Heart right ventricle (tissue), 16 donors: ENCODE results near the gene BICDL1. TPM values are rescaled to one million over a fixed set of nuclear protein-coding genes. Genes with fewer than 3 reads are reported as not detected.

Source experiments
- ATAC-seq, 8 donors: fragments of 200-7000 bp; cut with Tn5 transposase; one replicate each; pipeline ENCODE4 v1.9.1; 2020; ENCODE audit warnings: mild to moderate bottlenecking in 8 of 8, moderate library complexity in 8 of 8, moderate number of reproducible peaks in 1 of 8
- DNase-seq, 2 donors: peaks; one replicate each; pipeline ENCODE4 v3.0.0-alpha.2; 2020
- H3K27ac ChIP-seq, 10 donors: fragments of 200-600 bp; sonication (generic) in 2 of 10; one replicate each; pipeline versions ENCODE4 v1.5.0 to v1.8.0; 2020 to 2022; ENCODE audit warnings: mild to moderate bottlenecking in 3 of 10
- H3K27me3 ChIP-seq, 7 donors: fragments of 200-600 bp; one replicate each; pipeline ENCODE4 v1.8.0; 2021 to 2022; ENCODE audit warnings: mild to moderate bottlenecking in 2 of 7
- H3K36me3 ChIP-seq, 9 donors: fragments of 200-600 bp; sonication (generic) in 1 of 9; one replicate each; pipeline versions ENCODE4 v1.5.0 to v1.8.0; 2020 to 2022; ENCODE audit warnings: mild to moderate bottlenecking in 2 of 9
- H3K4me1 ChIP-seq, 9 donors: fragments of 200-600 bp; sonication (generic) in 1 of 9; one replicate each; pipeline versions ENCODE4 v1.5.0 to v1.8.0; 2020 to 2022; ENCODE audit warnings: mild to moderate bottlenecking in 4 of 9
- H3K4me3 ChIP-seq, 10 donors: fragments of 200-600 bp; sonication (generic) in 2 of 10; one replicate each; pipeline versions ENCODE4 v1.5.0 to v1.8.0; 2020 to 2022; ENCODE audit warnings: mild to moderate bottlenecking in 7 of 10, moderate library complexity in 2 of 10
- H3K9me3 ChIP-seq, 11 donors: fragments of 200-600 bp in 10 of 11; sonication (generic) in 2 of 11; one replicate each; pipeline versions ENCODE4 v1.5.0 to v1.8.0; 2013 to 2022; ENCODE audit warnings: mild to moderate bottlenecking in 2 of 11, control low read depth in 1 of 11, moderate library complexity in 1 of 11
- CTCF ChIP-seq, 9 donors: fragments of 200-600 bp; sonication (generic) in 2 of 9; IDR thresholded peaks; one replicate each; pipeline versions ENCODE4 v1.5.0 to v1.8.0; 2021 to 2022; ENCODE audit warnings: antibody characterized with exemption in 9 of 9, mild to moderate bottlenecking in 5 of 9, moderate library complexity in 1 of 9
- WGBS, 2 donors: extraction: QIAGEN DNeasy Blood & Tissue Kit; methylation state at CpG; one replicate each; pipeline ENCODE4 v1.1.7; 2013; ENCODE audit warnings: inconsistent platforms in 1 of 2; 5-methylcytosine and 5-hydroxymethylcytosine counted together
- intact Hi-C, 10 donors: fragments of 100-400 bp; cut with DNase I; formaldehyde crosslinking; loops; one replicate each; pipeline versions ENCODE4 v1.11.1 to v1.14.2; 2022
- polyA plus RNA-seq, 2 donors: library from polyadenylated mRNA; stranded (reverse); fragments of 200-250 nt; gene quantifications; one replicate each; pipeline ENCODE4 v1.2.3, GENCODE V29; 2013
- total RNA-seq, 10 donors: library from RNA; stranded (reverse); fragmentation: NEBNext Ultra II Directional in 3 of 10; extraction: Animal tissue kit (Norgen Biotek cat#: 25700) in 3 of 10; gene quantifications; one replicate each; pipeline versions ENCODE4 v1.2.1 to v1.2.4, GENCODE V29; 2021 to 2023
- donor health status: Arrhythmogenic right ventricular cardiomyopathy.
- donor health status: ischemic (EF 13 %, LVEDD 7.1; RV severe dilation, severe dysfunction).
- donor health status: healthy with polysubstance abuse.
- donor health status: DM: no; HTN: yes; CAD: no.
- donor health status: DM: no; HTN: no; CAD: no.
- donor health status: ischemic (EF 25% LVEDD 6.9; RV normal size, moderate dysfunction).
- donor health status: ischemic (EF 25% LVEDD 5.7; RV mildly dilated, moderate dysfunction).
- donor health status: healthy.
- donor health status: DM: yes; HTN: yes; CAD: no.
- donor health status: Ischemic cardiomyopathy.
- donor health status: ischemic (EF 35%, LVEDD 5.7; RV mildly dilated, moderate dysfunction).
- donor health status: nonischemic (EF 11% LVEDD 7.7; RV severe dilation, severe dysfunction).
- donor health status: DM: yes; HTN: yes; CAD: no.
- donor health status: PGD.
- donor health status: ischemic (EF 29% LVEDD 5.4; RV normal size, mild dysfunction).
- donor health status: nonischemic (EF 23%, LVEDD 6.1; RV moderate dilation, normal function).

Gene BICDL1
- total and polyA plus RNA-seq, 12 donors: 0.10 to 1.5 (median 0.34) TPM; not detected in 2

GRCh38 chr12:119992129-119992705 is 3.2 kb downstream of the BICDL1 start:
- H3K27ac ChIP-seq: no peak overlapping the region
- H3K4me3 ChIP-seq: no peak overlapping the region
- no peak for DNase-seq
- ATAC-seq: no peak
- H3K9me3 ChIP-seq: no peaks in the 10 kb centered on the region
- 78 to 82% methylated on average over 5 of the region's 5 CpGs for WGBS, 2 donors
- no peak for TF ChIP-seq CTCF (IDR thresholded peaks at IDR 0.05)
- peaks cover 0 to 83% (median 60%) of the 10 kb centered on the region in 7 donors for H3K27me3 ChIP-seq
- intact Hi-C loops: no loop called here
- H3K36me3 ChIP-seq: no peaks in the 10 kb centered on the region
- peaks cover 4 to 17% (median 13%) of the 10 kb centered on the region in 9 donors for H3K4me1 ChIP-seq

GRCh38 chr12:119994892-119995658 is 6.0 kb downstream of the BICDL1 start:
- DNase-seq (no peak), ATAC-seq (no peak)
- Histone ChIP-seq H3K36me3 (no peaks in the 10 kb centered on the region), H3K27ac (no peak overlapping the region), H3K4me1 (peaks cover 0 to 6% (median 3%) of the 10 kb centered on the region in 9 donors), H3K27me3 (peaks cover 0 to 89% (median 66%) of the 10 kb centered on the region in 7 donors), H3K9me3 (no peaks in the 10 kb centered on the region), H3K4me3 (no peak overlapping the region)
- WGBS, 2 donors: 41 to 50% methylated on average over 3 of the region's 3 CpGs
- no peak for TF ChIP-seq CTCF (IDR thresholded peaks at IDR 0.05)
- intact Hi-C loops: no loop called here

- TF ChIP-seq CTCF (IDR thresholded peaks at IDR 0.05): no peak
- intact Hi-C loops: no loop called here
- Histone ChIP-seq H3K27me3 (peaks cover 0 to 81% (median 53%) of the 10 kb centered on the region in 7 donors), H3K27ac (no peak overlapping the region), H3K4me3 (no peak overlapping the region), H3K36me3 (no peaks in the 10 kb centered on the region), H3K9me3 (no peaks in the 10 kb centered on the region), H3K4me1 (no peaks in the 10 kb centered on the region)
- ATAC-seq (no peak), DNase-seq (no peak)
- WGBS, 2 donors: 82 to 98% methylated on average over 1 of the region's 1 CpG
These were observed 7.4 kb downstream of the BICDL1 start for GRCh38 chr12:119996417-119996816.

GRCh38 chr12:119998471-119999245 is 9.6 kb downstream of the BICDL1 start:
- no peak for TF ChIP-seq CTCF (IDR thresholded peaks at IDR 0.05)
- no peak for DNase-seq
- Histone ChIP-seq H3K9me3 (no peaks in the 10 kb centered on the region), H3K27me3 (peaks cover 0 to 70% (median 40%) of the 10 kb centered on the region in 7 donors), H3K36me3 (no peaks in the 10 kb centered on the region), H3K4me1 (no peaks in the 10 kb centered on the region), H3K27ac (no peak overlapping the region), H3K4me3 (no peak overlapping the region)
- intact Hi-C loops: no loop called here
- ATAC-seq: no peak
- WGBS, 2 donors: 67 to 70% methylated on average over 13 of the region's 13 CpGs
